Epithelial cell of proximal tubule (primary cell): Measurements from ENCODE around the gene MCOLN2. TPM values are rescaled to one million over a fixed set of nuclear protein-coding genes. Genes with fewer than 3 reads are reported as not detected.
A peak's percentile ranks its signal among the peaks of the same experiment; 100 is the strongest.

Source experiments
- DNase-seq: peaks from one replicate; pipeline ENCODE4 v3.0.0-alpha.2; 2011; ENCODE audit warnings: low read depth
- H3K4me3 ChIP-seq: 2 replicates; pipeline ENCODE4 v1.5.1; 2011; ENCODE audit warnings: low read depth, mild to moderate bottlenecking, low read length
- CTCF ChIP-seq: conservative IDR thresholded peaks from 2 replicates; pipeline ENCODE4 v1.5.1; 2012; ENCODE audit warnings: low read depth, mild to moderate bottlenecking, low read length
- total RNA-seq: library from RNA; depleted of rRNA; stranded (reverse); fragments of >200 nt; gene quantifications from 2 replicates; pipeline ENCODE4 v1.2.3, GENCODE V29; 2015

Gene MCOLN2
- total RNA-seq, 1 donor from 2014 or later = 3.5 TPM

- peak overlapping the region; percentile 45 for H3K4me3 ChIP-seq
- peak; percentile 86 for DNase-seq
- peak; percentile 89 for TF ChIP-seq CTCF
Measured at GRCh38 chr1:84944767-84945486, 52.0 kb downstream of the MCOLN2 start.

DNA sequence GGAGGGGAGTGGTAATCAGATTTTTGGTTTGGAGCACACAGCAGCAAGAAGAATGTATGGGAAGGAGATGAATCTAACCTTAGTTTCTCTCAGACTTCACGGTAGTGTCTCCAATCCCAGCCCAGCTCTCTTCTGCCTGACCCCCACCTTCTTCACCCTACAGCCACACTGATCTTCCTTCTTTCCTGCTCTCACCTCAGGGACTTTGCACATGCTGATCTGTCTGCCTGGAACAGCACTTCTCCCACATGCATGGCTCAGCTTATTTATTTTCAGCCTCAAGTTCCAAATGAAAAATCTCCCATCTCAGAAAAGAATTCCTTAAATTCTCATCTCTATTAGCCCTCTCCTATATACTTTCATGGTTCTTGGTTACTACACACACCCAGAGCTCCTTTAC lies 55.1 kb downstream of the MCOLN2 start:
- no peak overlapping the region for H3K4me3 ChIP-seq
- no peak for TF ChIP-seq CTCF
- DNase-seq = no peak

DNA sequence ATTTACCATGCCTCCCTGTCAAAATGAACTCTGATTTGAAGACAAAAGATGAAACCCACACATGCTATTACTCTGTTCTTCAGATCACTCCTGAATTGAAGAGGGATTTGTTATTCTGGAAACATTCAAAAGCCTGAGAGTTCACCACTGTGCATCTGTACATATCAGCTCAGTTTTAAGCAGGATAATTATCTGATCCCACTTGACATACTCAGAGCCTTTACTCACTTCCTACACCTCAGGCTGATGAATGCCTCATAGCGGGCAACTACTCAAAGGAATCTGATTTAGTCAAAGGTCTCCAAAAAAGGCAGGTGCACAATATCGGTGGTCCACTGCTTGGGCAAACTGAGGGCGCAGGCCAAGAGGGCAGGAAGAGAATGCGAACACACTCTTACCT lies 56.4 kb downstream of the MCOLN2 start:
- TF ChIP-seq CTCF = no peak
- no peak overlapping the region for H3K4me3 ChIP-seq
- DNase-seq = no peak

- no peak for DNase-seq
- no peak for TF ChIP-seq CTCF
- H3K4me3 ChIP-seq = no peak overlapping the region
Measured at GRCh38 chr1:84939761-84940160, 57.2 kb downstream of the MCOLN2 start.

DNA sequence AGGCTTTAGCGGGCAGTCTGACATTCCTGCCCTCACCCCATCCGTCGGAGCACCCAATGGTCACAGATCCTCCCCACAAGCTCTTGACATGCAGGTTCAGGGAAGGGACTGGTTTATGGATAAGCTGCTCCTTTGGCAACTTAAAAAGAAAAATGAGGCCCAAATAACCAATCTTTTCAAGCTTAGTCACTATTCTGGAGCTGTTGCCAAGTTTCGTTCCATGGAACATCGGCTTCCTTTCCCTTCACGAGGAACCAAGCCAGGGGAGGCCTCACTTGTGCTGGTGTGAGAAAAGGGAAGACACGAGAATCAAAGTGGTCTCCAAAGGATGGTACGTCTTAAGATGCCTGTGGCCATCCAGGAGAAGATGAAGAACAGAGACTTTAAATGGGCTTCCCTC lies 57.8 kb downstream of the MCOLN2 start:
- no peak overlapping the region for H3K4me3 ChIP-seq
- TF ChIP-seq CTCF = no peak
- no peak for DNase-seq

- no peak for DNase-seq
- H3K4me3 ChIP-seq = no peak overlapping the region
- peak; percentile 96 for TF ChIP-seq CTCF
Measured at GRCh38 chr1:84936116-84936810, 60.6 kb downstream of the MCOLN2 start.
